Measurements from ENCODE around the gene TAPT1. TPM values are rescaled to one million over a fixed set of nuclear protein-coding genes. Genes with fewer than 3 reads are reported as not detected.

The TAPT1 gene
- total RNA-seq, 2 donors from 2014 or later: 19.7 to 21.1 TPM

DNA sequence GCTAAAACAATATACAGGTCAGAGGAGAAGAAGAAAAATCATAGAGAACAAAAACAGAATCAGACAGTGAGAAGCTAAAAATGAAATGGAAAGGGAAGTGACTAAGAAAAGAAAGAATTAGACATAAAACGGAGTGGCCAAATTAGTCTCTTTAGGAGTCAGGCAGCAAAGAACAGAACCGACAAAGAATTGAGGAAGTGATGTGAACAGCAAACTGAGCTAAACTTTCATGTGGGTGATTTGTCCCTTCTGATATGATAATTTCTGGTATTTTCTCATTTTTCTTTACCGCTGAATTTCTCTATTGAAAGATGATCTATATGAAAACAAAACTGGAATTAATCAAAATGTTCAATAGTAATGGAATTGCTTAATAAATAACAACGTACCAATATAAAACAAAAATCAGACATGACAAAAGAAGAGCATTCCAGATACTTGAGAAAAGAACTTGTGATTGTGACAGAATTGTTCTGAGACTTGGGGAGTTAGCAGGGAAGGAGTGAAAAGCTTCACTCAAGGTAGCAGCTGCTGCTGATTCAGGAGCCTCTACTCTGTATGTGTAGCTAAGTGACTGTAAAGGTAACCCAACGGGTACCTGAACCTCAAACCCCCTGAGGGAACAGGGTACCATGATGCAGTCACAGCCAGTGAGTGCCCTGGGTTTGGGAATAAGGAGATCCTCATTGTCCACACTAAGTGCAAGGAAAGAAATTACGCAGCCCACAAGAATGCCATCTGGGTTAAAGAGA is 8.8 kb downstream of the TAPT1 start:
- DNase-seq (ENCODE audit: low spot score): no peak
- H3K27me3 ChIP-seq: no peaks in the 10 kb centered on the region
- no peaks in the 10 kb centered on the region for H3K9me3 ChIP-seq
- H3K4me3 ChIP-seq: no peak overlapping the region
- TF ChIP-seq CTCF (IDR thresholded peaks at IDR 0.05): no peak
- no peak overlapping the region for H3K27ac ChIP-seq
- H3K4me1 ChIP-seq: peaks cover 0 to 23% of the 10 kb centered on the region in 2 donors
- H3K36me3 ChIP-seq: peaks cover 8% of the 10 kb centered on the region

GRCh38 chr4:16213121-16213520 is 13.2 kb downstream of the TAPT1 start:
- Histone ChIP-seq H3K36me3 (peaks cover 13% of the 10 kb centered on the region), H3K4me1 (peaks cover 0 to 7% of the 10 kb centered on the region in 2 donors), H3K27ac (no peak overlapping the region), H3K27me3 (no peaks in the 10 kb centered on the region), H3K4me3 (no peak overlapping the region), H3K9me3 (no peaks in the 10 kb centered on the region)
- no peak for TF ChIP-seq CTCF (IDR thresholded peaks at IDR 0.05)
- no peak for DNase-seq (ENCODE audit: low spot score)

DNA sequence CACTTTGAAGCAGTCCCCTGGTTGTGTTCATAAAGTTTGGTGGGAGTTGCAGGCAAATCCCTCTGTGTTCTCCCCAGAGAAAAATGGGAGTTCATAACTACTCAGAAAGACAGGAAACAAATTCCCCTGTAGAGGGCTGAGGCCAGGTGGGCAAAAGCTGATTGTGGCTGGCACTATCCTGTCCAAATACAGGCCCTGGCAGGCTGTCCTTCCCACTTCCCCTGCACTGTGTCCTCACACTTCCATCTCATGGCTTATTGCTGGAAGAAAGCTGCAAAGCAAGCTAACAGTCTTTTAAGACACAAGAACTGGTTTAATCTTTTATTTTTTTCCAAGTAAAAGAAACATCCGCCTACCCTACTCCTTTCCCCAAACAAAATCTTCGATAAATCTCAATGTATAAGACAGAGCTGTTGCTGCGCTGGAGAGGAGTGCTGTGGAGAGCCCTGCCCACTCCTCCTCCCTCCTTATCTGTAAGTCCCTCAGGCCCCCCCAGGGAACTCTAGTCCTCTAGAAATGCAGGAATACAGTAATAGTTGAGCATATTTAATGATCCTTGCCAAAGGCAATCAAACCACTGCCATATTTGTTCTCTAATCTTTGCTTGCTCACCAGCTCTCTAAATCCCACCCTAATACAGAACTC is 14.0 kb downstream of the TAPT1 start:
- TF ChIP-seq CTCF (IDR thresholded peaks at IDR 0.05): no peak
- H3K9me3 ChIP-seq: no peaks in the 10 kb centered on the region
- no peak overlapping the region for H3K4me3 ChIP-seq
- no peaks in the 10 kb centered on the region for H3K27me3 ChIP-seq
- peaks cover 13% of the 10 kb centered on the region for H3K36me3 ChIP-seq
- DNase-seq (ENCODE audit: low spot score): no peak
- H3K27ac ChIP-seq: no peak overlapping the region
- peaks cover 0 to 7% of the 10 kb centered on the region in 2 donors for H3K4me1 ChIP-seq

GRCh38 chr4:16207409-16207808 is 18.9 kb downstream of the TAPT1 start:
- peaks cover 10% of the 10 kb centered on the region for H3K36me3 ChIP-seq
- no peak overlapping the region for H3K4me3 ChIP-seq
- peaks cover 0 to 4% of the 10 kb centered on the region in 2 donors for H3K4me1 ChIP-seq
- DNase-seq (ENCODE audit: low spot score): no peak
- no peak for TF ChIP-seq CTCF (IDR thresholded peaks at IDR 0.05)
- no peaks in the 10 kb centered on the region for H3K27me3 ChIP-seq
- no peaks in the 10 kb centered on the region for H3K9me3 ChIP-seq
- no peak overlapping the region for H3K27ac ChIP-seq

- Histone ChIP-seq H3K27me3 (no peaks in the 10 kb centered on the region), H3K4me1 (peaks cover 0 to 4% of the 10 kb centered on the region in 2 donors), H3K4me3 (no peak overlapping the region), H3K36me3 (peaks cover 5% of the 10 kb centered on the region), H3K9me3 (no peaks in the 10 kb centered on the region), H3K27ac (no peak overlapping the region)
- no peak for TF ChIP-seq CTCF (IDR thresholded peaks at IDR 0.05)
- no peak for DNase-seq (ENCODE audit: low spot score)
Measured at GRCh38 chr4:16206848-16207247, 19.4 kb downstream of the TAPT1 start.
